A549 treated with AZD2906 at 1 μM for 4 hours (cell line): ENCODE measurements around the gene TNFRSF6B. TPM values are rescaled to one million over a fixed set of nuclear protein-coding genes. Genes with fewer than 3 reads are reported as not detected.

Experiments
- total RNA-seq: library from RNA; stranded (reverse); fragments of 200-300 nt; extraction: Qiagen RNA extraction; gene quantifications from 5 replicates; pipeline ENCODE4 v1.2.3, GENCODE V29; 2022

The TNFRSF6B gene, protein sequence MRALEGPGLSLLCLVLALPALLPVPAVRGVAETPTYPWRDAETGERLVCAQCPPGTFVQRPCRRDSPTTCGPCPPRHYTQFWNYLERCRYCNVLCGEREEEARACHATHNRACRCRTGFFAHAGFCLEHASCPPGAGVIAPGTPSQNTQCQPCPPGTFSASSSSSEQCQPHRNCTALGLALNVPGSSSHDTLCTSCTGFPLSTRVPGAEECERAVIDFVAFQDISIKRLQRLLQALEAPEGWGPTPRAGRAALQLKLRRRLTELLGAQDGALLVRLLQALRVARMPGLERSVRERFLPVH
- total RNA-seq = 0.22 to 0.87 TPM (median 0.69 TPM) in 5 replicates

DNA sequence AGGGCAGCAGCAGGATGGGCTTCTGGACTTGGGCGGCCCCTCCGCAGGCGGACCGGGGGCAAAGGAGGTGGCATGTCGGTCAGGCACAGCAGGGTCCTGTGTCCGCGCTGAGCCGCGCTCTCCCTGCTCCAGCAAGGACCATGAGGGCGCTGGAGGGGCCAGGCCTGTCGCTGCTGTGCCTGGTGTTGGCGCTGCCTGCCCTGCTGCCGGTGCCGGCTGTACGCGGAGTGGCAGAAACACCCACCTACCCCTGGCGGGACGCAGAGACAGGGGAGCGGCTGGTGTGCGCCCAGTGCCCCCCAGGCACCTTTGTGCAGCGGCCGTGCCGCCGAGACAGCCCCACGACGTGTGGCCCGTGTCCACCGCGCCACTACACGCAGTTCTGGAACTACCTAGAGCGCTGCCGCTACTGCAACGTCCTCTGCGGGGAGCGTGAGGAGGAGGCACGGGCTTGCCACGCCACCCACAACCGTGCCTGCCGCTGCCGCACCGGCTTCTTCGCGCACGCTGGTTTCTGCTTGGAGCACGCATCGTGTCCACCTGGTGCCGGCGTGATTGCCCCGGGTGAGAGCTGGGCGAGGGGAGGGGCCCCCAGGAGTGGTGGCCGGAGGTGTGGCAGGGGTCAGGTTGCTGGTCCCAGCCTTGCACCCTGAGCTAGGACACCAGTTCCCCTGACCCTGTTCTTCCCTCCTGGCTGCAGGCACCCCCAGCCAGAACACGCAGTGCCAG lies at the start of gene TNFRSF6B:
Gene TNFRSF6B, plus strand, starts transcription at position 25 of the 729 bp plus-strand sequence. Its CDS starts 116 bp downstream, at position 141.

GRCh38 chr20:63653041-63653973 lies 43.1 kb upstream of the TNFRSF6B start, which contains the start of gene STMN3:
STMN3 (minus strand) TSS chr20:63653424; CDS start chr20:63653345, 79 bp downstream.

GRCh38 chr20:63657937-63658748 lies 38.3 kb upstream of the TNFRSF6B start, which contains the start of gene RTEL1:
RTEL1 (plus strand) TSS chr20:63658312; CDS start chr20:63659403, 1,091 bp downstream.

DNA sequence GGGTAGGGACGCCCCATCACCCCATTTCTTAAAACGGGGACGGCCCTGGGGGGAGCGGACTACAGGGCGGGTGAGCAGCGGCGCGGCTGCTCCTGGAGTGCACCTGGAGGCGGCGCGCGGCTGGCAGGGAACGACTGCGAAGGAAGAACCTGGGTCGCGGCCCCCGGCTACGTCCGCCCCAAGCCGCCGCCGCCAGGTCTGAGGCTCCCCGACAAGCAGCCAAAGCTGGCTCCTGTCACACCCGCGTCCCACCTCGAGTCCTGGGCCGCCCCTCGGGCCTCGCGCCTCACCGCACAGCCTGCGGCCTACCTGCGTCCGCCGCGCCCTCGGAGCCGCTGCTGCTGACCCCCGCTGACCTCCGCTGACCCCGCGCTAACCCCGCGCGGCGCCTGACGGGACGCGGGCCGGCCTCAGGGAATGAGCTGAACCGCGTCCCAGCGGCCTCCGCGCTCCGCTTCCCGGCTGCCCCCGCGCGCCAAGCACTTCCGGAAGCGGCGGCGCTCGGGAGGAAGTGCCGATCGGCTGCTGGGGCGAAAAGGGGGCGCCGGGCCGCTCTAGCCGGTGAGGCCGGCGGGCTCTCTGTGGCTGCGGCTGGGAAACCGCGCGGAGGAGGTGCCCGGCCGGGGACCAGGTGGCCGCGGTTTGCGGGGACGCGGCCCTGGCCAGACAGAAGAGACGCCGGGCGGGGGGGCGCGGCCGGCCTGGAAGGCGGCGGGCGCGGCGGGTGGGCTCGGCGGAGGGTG lies 11.3 kb downstream of the TNFRSF6B start, which contains the start of the genes ARFRP1 and ZGPAT:
Gene ARFRP1, minus strand, starts transcription at position 419 of the 743 bp plus-strand sequence. CDS start 885 bp downstream, outside the sequence.
Gene ZGPAT, plus strand, starts transcription at position 482 of the 743 bp plus-strand sequence. CDS start 542 bp downstream, outside the sequence.

DNA sequence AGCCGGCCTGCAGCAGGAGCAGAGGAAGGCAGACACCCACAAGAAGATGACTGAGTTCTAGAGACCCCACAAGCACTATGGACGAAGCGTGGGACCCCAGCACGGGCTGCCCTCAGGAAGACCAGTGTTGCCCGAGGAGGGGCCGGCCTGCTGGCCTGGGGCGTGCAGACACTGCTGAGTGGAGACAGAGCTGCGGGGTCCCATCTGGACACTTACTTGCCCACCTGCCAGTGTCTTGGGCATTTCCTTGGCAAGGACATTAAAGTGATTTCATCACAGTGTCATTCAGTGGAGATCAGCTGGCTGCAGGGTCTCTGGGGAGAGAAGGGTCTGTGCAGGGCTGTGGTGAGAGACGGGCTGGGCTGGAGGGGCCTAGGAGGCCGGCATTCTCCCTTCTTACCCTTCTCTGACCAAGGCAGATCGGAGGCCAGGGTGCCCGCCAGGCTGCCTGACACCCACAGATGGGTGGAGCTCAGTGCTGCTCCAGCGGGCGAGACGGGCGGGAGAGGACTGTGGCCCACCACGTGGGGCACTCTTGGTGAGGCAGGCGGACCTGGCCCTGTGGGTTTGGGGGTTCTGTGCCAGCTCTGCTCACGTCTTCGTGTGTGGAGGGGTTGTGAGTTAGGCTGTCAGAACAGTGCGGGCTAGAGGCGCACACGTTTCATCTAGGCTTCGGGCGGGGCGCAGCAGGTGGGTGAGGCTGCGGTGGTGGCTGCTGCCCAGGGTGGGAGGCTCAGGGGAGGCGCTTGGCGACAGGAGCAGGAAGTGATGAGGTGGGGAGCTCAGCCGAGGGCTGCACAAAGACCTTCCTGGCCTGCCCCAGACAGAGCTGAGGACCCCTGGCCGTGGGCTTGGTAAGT lies 39.6 kb downstream of the TNFRSF6B start, which contains the start of gene LIME1:
Gene LIME1, plus strand, starts transcription at position 806 of the 860 bp plus-strand sequence. CDS start 886 bp downstream, outside the sequence.

GRCh38 chr20:63739130-63740069 lies 42.9 kb downstream of the TNFRSF6B start, which contains the start of gene SLC2A4RG:
SLC2A4RG (plus strand) TSS chr20:63739776; CDS start chr20:63739913, 137 bp downstream.

Other genes starting within 250 kb of the TNFRSF6B start
- 0.22 to 0.64 TPM (median 0.44 TPM) in 5 replicates for gene KCNQ2, start 224.0 kb upstream of the TNFRSF6B start, total RNA-seq
- gene EEF1A2, start 197.6 kb upstream of the TNFRSF6B start, total RNA-seq = 138 to 177 TPM (median 153 TPM) in 5 replicates
- gene PPDPF, start 175.9 kb upstream of the TNFRSF6B start, total RNA-seq = 259 to 387 TPM (median 340 TPM) in 5 replicates
- gene PTK6, start 159.3 kb upstream of the TNFRSF6B start, total RNA-seq = 2.7 to 4.0 TPM (median 3.2 TPM) in 5 replicates
- gene SRMS, start 148.9 kb upstream of the TNFRSF6B start, total RNA-seq = 0.06 to 0.25 TPM (median 0.09 TPM) in 5 replicates
- 0.17 to 0.29 TPM (median 0.21 TPM) in 5 replicates for gene FNDC11, start 142.5 kb upstream of the TNFRSF6B start, total RNA-seq
- gene HELZ2, start 122.4 kb upstream of the TNFRSF6B start, total RNA-seq = 30.2 to 39.3 TPM (median 31.3 TPM) in 5 replicates
- 8.5 to 10.5 TPM (median 10.0 TPM) in 5 replicates for gene GMEB2, start 69.6 kb upstream of the TNFRSF6B start, total RNA-seq
- gene STMN3, start 43.2 kb upstream of the TNFRSF6B start, total RNA-seq = 7.1 to 11.5 TPM (median 9.5 TPM) in 5 replicates
- 4.1 to 7.9 TPM (median 5.6 TPM) in 5 replicates for gene RTEL1, start 38.3 kb upstream of the TNFRSF6B start, total RNA-seq
- 30.6 to 43.0 TPM (median 36.4 TPM) in 5 replicates for gene ARFRP1, start 11.3 kb downstream of the TNFRSF6B start, total RNA-seq
- gene ZGPAT, start 11.4 kb downstream of the TNFRSF6B start, total RNA-seq = 20.1 to 30.0 TPM (median 26.1 TPM) in 5 replicates
- gene LIME1, start 40.0 kb downstream of the TNFRSF6B start, total RNA-seq = 3.7 to 10.8 TPM (median 9.0 TPM) in 5 replicates
- 55.9 to 101 TPM (median 89.8 TPM) in 5 replicates for gene SLC2A4RG, start 43.1 kb downstream of the TNFRSF6B start, total RNA-seq
- gene ZBTB46, start 134.6 kb downstream of the TNFRSF6B start, total RNA-seq = 0.73 to 0.85 TPM (median 0.76 TPM) in 5 replicates
- gene ABHD16B, start 164.8 kb downstream of the TNFRSF6B start, total RNA-seq = not detected in 5 replicates
- gene TPD52L2, start 168.6 kb downstream of the TNFRSF6B start, total RNA-seq = 131 to 135 TPM (median 134 TPM) in 5 replicates
- gene DNAJC5, start 198.5 kb downstream of the TNFRSF6B start, total RNA-seq = 25.9 to 29.2 TPM (median 28.0 TPM) in 5 replicates